Neutrophil (primary cell): ENCODE measurements around the gene VTI1A.

ENCODE experiments used
- H3K27ac ChIP-seq: fragments of 200-600 bp; sonication (generic); 2 replicates; pipeline ENCODE4 v1.5.1; 2016; ENCODE audit warnings: mild to moderate bottlenecking, moderate library complexity
- H3K27me3 ChIP-seq: fragments of 200-600 bp; sonication (generic); 2 replicates; pipeline ENCODE4 v1.6.0; 2016; ENCODE audit warnings: mild to moderate bottlenecking
- H3K36me3 ChIP-seq: fragments of 200-600 bp; sonication (generic); 2 replicates; pipeline ENCODE4 v1.5.1; 2017
- H3K4me1 ChIP-seq, 2 experiments: fragments of 200-600 bp in 1 of 2; sonication (generic) in 1 of 2; 1 replicate in 1 of 2; 2 replicates in 1 of 2; pipeline versions ENCODE4 v1.5.1 to v1.6.1; 2013 to 2016; ENCODE audit warnings: low read depth in 1 of 2, low read length in 1 of 2, mild to moderate bottlenecking in 1 of 2, moderate library complexity in 1 of 2; ENCODE audit not compliant: control insufficient read depth in 1 of 2, insufficient read depth in 1 of 2
- H3K4me3 ChIP-seq, 2 experiments: fragments of 200-600 bp in 1 of 2; sonication (generic) in 1 of 2; 1 replicate in 1 of 2; 2 replicates in 1 of 2; pipeline ENCODE4 v1.5.1; 2013 to 2016; ENCODE audit warnings: low read depth in 1 of 2, low read length in 1 of 2, mild to moderate bottlenecking in 1 of 2, moderate library complexity in 1 of 2
- H3K9me3 ChIP-seq: fragments of 200-600 bp; sonication (generic); 2 replicates; pipeline ENCODE4 v1.5.1; 2016
- TF ChIP-seq, protein P1 (sequence below): fragments of 200-600 bp; sonication (generic); IDR thresholded peaks from 2 replicates; pipeline ENCODE4 v1.5.1; 2016; ENCODE audit warnings: antibody characterized with exemption

VTI1A gene

DNA sequence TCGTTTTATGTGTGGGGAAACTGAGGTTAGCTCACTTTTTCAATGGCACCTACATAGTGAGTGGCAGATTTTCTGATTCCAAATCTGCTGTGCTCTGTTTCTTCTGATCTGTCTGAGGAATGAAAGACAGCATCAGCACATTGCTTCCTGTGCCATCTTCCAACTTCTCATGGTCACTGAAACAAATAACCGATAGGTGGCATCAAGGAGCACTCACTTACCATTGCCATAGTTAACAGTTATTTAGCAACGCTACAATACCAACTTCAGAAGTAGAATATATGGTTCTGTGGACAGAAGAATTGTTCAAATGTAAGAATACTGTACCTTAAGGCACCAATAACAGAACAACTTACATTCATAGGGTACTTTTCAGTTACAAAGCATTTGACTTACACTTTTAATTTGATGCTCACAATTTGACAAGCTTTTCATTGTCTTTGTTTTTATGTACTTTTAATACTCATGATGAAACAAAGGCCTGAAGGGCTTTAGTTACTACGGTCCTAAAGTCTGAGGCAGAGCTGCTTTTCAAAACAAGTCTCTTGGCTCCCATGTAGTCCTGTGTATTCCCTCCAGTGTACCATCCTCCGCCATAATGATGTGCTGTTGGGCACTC, 274.2 kb downstream of the VTI1A start:
- H3K9me3 ChIP-seq: no peaks in the 10 kb centered on the region
- no peak overlapping the region for H3K27ac ChIP-seq
- no peak overlapping the region for H3K4me3 ChIP-seq
- no peaks in the 10 kb centered on the region for H3K4me1 ChIP-seq
- TF ChIP-seq, protein P1, sequence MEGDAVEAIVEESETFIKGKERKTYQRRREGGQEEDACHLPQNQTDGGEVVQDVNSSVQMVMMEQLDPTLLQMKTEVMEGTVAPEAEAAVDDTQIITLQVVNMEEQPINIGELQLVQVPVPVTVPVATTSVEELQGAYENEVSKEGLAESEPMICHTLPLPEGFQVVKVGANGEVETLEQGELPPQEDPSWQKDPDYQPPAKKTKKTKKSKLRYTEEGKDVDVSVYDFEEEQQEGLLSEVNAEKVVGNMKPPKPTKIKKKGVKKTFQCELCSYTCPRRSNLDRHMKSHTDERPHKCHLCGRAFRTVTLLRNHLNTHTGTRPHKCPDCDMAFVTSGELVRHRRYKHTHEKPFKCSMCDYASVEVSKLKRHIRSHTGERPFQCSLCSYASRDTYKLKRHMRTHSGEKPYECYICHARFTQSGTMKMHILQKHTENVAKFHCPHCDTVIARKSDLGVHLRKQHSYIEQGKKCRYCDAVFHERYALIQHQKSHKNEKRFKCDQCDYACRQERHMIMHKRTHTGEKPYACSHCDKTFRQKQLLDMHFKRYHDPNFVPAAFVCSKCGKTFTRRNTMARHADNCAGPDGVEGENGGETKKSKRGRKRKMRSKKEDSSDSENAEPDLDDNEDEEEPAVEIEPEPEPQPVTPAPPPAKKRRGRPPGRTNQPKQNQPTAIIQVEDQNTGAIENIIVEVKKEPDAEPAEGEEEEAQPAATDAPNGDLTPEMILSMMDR: no peak
- H3K36me3 ChIP-seq: no peaks in the 10 kb centered on the region
- no peaks in the 10 kb centered on the region for H3K27me3 ChIP-seq

DNA sequence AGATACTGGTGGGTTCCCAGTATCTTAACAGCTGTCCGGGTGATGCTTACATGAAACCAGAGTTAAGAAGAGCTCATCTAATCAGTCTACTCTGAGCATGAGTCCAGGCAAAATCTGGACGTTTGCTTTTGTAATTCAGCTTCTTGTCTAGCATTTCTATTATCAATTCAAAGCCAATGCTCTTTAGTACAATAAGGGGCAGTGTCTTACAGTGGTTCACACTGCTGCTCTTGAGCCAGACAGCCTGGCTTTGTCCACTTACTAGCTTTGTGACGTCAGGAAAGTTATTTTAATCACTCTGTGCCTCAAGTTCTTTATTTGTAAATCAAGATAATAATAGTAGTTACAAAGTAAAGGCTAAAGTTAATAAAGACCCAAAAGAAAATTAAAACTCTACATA, 275.7 kb downstream of the VTI1A start:
- no peaks in the 10 kb centered on the region for H3K36me3 ChIP-seq
- no peak overlapping the region for H3K27ac ChIP-seq
- H3K9me3 ChIP-seq: no peaks in the 10 kb centered on the region
- TF ChIP-seq, protein P1: no peak
- no peaks in the 10 kb centered on the region for H3K4me1 ChIP-seq
- H3K4me3 ChIP-seq: no peak overlapping the region
- H3K27me3 ChIP-seq: no peaks in the 10 kb centered on the region

DNA sequence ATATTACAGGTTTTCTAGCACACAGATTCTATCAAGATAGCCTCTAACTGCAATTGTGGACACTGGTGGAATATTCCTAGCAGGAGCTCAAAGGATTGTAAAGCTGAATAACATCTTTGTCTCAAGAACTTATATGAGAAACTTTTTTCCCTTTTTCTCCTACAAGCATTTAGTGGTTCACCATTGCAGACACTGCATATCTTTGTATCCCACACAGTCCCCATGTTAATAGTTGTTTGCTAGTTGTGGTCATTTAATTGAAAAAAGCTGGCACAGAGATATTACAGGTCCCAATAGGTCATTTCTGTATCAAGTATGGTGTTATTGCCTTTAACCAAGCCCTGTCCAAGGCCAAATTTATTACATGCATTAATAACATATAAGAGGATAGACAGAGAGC, 276.9 kb downstream of the VTI1A start:
- Histone ChIP-seq H3K9me3 (no peaks in the 10 kb centered on the region), H3K36me3 (no peaks in the 10 kb centered on the region), H3K4me1 (no peaks in the 10 kb centered on the region), H3K27me3 (no peaks in the 10 kb centered on the region), H3K4me3 (no peak overlapping the region), H3K27ac (no peak overlapping the region)
- TF ChIP-seq, protein P1: no peak

DNA sequence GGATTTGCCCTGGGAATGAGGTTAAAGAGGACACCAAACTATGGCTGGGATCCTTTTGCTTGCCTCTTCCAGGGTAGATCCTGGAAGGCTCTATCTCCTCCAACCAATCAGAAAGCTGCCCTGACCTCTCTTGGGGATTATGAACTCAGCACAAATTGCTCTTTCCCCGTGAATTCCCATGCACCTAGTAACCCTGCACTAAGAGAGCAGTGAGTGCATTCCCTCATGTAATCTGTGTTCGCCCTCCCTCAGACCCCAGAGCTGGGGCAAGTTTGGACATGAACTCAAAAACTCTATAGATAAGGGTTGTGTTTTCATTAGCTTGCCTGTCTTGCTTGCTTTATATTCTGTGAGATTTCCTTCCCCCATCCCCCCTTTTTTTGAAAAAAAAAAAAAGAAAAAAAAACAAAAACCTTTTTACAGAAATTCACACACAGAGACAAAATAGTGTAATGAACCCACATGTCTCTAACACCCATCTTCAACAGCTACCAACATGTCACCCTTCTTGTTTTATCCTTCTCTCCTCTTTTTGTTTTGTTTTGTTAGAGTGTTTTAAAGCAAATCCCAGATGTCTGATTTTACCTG, 277.5 kb downstream of the VTI1A start:
- H3K27ac ChIP-seq: no peak overlapping the region
- no peaks in the 10 kb centered on the region for H3K27me3 ChIP-seq
- TF ChIP-seq, protein P1: no peak
- H3K9me3 ChIP-seq: no peaks in the 10 kb centered on the region
- H3K4me1 ChIP-seq: no peaks in the 10 kb centered on the region
- H3K4me3 ChIP-seq: no peak overlapping the region
- no peaks in the 10 kb centered on the region for H3K36me3 ChIP-seq

DNA sequence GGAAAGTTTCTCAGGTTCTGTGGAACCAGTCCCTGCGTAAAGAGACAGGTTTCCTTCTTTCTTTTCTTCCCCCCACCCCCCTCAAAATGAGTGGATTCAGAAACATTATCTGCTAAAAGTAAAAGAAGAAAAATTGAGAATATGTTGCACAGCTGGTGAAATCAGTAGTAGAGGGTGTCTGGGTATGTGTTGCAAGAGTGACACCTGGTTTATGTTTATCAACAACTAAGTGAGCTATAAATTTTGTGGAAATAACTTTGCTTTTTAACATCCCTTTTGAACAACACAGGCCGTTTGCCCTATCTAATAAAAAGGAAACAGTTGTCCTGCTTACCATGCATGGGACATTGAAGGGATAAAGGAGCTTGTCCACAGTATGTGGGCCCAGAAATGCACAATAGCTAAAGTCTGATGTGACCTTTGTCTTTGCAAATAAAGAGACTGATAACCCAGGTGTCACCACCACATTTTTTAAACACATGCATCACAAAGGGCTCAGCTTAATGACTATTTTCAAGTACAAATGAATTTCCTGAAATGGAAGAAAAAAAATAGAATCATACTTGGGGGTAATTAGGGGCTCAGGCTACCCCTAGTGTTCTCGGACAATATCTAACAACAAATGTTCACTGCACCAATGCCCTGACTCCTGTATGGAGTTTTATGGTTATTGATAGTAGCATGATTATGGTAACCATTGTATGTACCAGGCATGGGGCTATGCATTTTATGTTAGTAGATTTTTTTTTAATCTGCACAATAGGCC, 281.3 kb downstream of the VTI1A start:
- no peaks in the 10 kb centered on the region for H3K4me1 ChIP-seq
- no peak overlapping the region for H3K4me3 ChIP-seq
- no peak overlapping the region for H3K27ac ChIP-seq
- TF ChIP-seq, protein P1: no peak
- H3K27me3 ChIP-seq: no peaks in the 10 kb centered on the region
- no peaks in the 10 kb centered on the region for H3K36me3 ChIP-seq
- H3K9me3 ChIP-seq: no peaks in the 10 kb centered on the region
